Measurements from ENCODE around the gene ZDHHC5.

The ZDHHC5 gene

GRCh38 chr11:57646799-57647303 lies 21.1 kb upstream of the ZDHHC5 start:
- in situ Hi-C loops (cut with MboI; ENCODE audit: low pct_unique_long_range_greater_than_20kb, low sequenced_read_pairs, unreplicated experiment), result loop anchor here (25.0 kb wide), 1 partner anchor 285 kb away; no protein-coding TSS in a partner anchor
- no peak for DNase-seq (ENCODE audit: low spot score)
- TF ChIP-seq CTCF (IDR thresholded peaks at IDR 0.05; ENCODE audit: extremely low read depth, insufficient read depth, missing control alignments), result no peak

DNA sequence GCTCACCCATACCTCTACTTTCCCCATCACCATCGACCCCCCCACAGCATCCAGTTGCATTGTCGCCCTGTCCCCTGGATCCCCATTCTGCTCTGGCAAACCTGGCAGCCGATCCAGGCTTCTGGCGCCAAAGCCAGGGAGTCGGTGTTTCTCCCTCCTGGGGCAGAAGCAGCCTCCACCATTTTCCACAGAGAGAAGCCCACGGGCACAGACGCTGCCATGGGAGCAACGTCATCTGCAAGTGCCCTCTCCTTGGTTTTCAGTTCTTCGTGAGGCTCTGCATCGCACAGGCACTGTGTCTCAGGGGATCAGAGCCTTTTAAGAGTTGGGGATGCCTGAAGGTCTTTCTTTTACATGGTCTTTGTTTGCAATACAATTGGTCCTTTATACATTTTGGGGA lies 20.5 kb upstream of the ZDHHC5 start:
- in situ Hi-C loops (cut with MboI; ENCODE audit: low pct_unique_long_range_greater_than_20kb, low sequenced_read_pairs, unreplicated experiment), result loop anchor here (25.0 kb wide), 1 partner anchor 285 kb away; no protein-coding TSS in a partner anchor
- no peak for TF ChIP-seq CTCF (IDR thresholded peaks at IDR 0.05; ENCODE audit: extremely low read depth, insufficient read depth, missing control alignments)
- no peak for DNase-seq (ENCODE audit: low spot score)

DNA sequence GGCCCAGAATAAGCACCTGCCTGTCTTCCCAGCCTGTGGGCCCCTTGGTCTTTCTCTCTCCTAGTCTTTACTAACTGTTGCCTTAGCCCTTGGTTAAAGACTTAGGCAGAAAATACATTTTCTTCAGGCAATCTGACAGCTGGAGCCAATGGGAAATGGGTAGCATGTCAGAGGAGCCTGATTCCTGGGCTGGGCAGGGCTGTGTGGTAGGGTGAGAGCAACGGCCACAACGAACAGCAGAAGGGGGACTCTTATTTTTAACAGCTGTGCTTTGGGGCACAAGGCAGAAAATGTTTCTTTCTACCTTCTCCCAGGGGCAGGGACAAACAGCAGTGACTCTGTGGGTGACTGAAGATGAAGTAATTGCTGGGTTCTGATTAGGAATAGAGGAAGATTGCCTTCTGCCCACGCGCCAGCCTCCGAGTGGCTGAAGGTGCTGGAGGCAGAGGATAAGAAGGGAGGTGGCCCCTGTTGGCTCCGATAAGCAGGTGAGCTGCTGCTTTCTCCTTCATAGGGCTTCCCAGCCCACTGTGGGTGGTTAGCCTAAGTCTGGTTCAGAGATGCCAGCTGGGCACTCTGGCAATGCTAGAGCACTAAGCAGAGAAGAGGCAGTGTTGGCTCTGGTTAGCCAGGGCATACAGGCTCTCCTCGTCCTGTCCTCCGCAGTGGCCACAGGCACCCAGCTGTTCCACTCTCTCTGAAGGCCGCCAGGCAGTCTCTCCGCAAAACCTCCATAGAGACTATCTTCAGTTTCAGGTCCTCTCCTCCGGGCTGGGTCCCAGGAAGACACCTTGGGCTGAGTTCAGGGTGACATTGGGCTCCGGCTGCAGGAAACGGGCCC lies 19.7 kb upstream of the ZDHHC5 start:
- TF ChIP-seq CTCF (IDR thresholded peaks at IDR 0.05; ENCODE audit: extremely low read depth, insufficient read depth, missing control alignments), result no peak
- peak; percentile 28 for DNase-seq (ENCODE audit: low spot score)
- in situ Hi-C loops (cut with MboI; ENCODE audit: low pct_unique_long_range_greater_than_20kb, low sequenced_read_pairs, unreplicated experiment), result loop anchor here (25.0 kb wide), 1 partner anchor 286 kb away; no protein-coding TSS in a partner anchor

- DNase-seq (ENCODE audit: low spot score), result no peak
- TF ChIP-seq CTCF (IDR thresholded peaks at IDR 0.05; ENCODE audit: extremely low read depth, insufficient read depth, missing control alignments), result no peak
- in situ Hi-C loops (cut with MboI; ENCODE audit: low pct_unique_long_range_greater_than_20kb, low sequenced_read_pairs, unreplicated experiment), result loop anchor here (25.0 kb wide), 1 partner anchor 287 kb away; no protein-coding TSS in a partner anchor
These were observed 18.8 kb upstream of the ZDHHC5 start for GRCh38 chr11:57648801-57649735.

GRCh38 chr11:57649826-57650738 lies 17.8 kb upstream of the ZDHHC5 start, which contains the start of gene YPEL4:
YPEL4 (minus strand) TSS chr11:57649912; CDS start chr11:57647107, 2,805 bp downstream.
- in situ Hi-C loops (cut with MboI; ENCODE audit: low pct_unique_long_range_greater_than_20kb, low sequenced_read_pairs, unreplicated experiment), result loop anchor here (25.0 kb wide), 1 partner anchor 288 kb away; no protein-coding TSS in a partner anchor
- DNase-seq (ENCODE audit: low spot score), result peak; percentile 49
- TF ChIP-seq CTCF (IDR thresholded peaks at IDR 0.05; ENCODE audit: extremely low read depth, insufficient read depth, missing control alignments), result no peak

Data from GM13977 (cell line).